ENCODE data around the gene MAP4K4. TPM values are rescaled to one million over a fixed set of nuclear protein-coding genes. Genes with fewer than 3 reads are reported as not detected.

MAP4K4 gene
- total RNA-seq, 1 donor from 2014 or later = 232 TPM

DNA sequence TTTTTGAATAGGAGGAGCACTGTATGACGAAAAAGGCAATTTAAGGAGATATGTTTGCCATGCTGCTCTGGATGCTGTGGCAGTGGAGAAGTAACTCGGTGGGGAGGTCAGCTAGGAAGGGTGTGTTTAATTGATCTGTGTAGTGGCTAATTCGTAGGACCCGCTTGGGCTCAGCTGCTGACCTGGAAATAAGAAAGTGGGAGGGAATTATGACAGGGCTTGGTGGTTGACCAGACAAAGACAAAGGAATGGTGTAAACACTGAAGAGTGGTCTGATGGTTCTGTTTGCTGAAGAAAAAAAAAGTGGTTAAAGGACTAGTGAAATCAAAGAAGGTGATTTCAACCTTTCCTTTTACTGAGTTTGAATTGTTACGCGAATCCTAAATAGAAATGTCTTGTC is 146.0 kb downstream of the MAP4K4 start:
- Mint-ChIP-seq H3K4me3 (no peak overlapping the region), H3K27me3 (no peaks in the 10 kb centered on the region), H3K27ac (peak overlapping the region; percentile 2), H3K9me3 (no peaks in the 10 kb centered on the region), H3K36me3 (ENCODE audit: low read depth) (peaks cover 96% of the 10 kb centered on the region), H3K4me1 (peaks cover 8% of the 10 kb centered on the region)
- intact Hi-C loops (cut with micrococcal nuclease) = loop anchor here (5.0 kb wide), 1 partner anchor 34 kb away; no protein-coding TSS in a partner anchor
- no peak for ATAC-seq (ENCODE audit: low read depth)
- ChIA-PET POLR2A (no interaction called here), CTCF (no interaction called here)
- no peak for TF ChIP-seq CTCF (IDR thresholded peaks at IDR 0.05)
- DNase-seq = no peak

DNA sequence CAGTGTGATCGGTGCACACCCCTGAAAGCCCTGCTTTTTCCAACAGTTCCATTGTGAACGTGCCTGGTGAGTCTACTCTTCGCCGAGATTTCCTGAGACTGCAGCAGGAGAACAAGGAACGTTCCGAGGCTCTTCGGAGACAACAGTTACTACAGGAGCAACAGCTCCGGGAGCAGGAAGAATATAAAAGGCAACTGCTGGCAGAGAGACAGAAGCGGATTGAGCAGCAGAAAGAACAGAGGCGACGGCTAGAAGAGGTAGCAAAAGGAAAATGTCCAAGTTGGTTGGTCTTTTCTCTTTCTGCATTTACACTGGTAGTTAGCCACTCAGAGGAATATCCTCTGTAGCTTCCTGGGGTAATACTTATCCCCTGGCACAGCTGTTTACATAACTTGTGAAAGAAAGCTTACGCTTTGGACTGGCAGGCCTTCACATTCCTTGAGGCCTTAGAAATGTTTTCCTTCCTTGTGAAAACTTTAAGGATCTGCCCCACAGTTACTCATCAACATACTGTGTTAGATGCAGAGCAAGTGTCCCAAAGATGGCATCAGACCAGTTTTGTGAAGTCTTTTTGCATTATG is 146.6 kb downstream of the MAP4K4 start:
- ChIA-PET POLR2A (no interaction called here), CTCF (interaction anchor here (1.1 kb wide), 1 partner anchor 425 kb away, joined by 3 read pairs; no protein-coding TSS in a partner anchor)
- intact Hi-C loops (cut with micrococcal nuclease) = loop anchor here (5.0 kb wide), 1 partner anchor 33 kb away; no protein-coding TSS in a partner anchor
- no peak for DNase-seq
- Mint-ChIP-seq H3K27me3 (no peaks in the 10 kb centered on the region), H3K36me3 (ENCODE audit: low read depth) (peaks cover 96% of the 10 kb centered on the region), H3K9me3 (no peaks in the 10 kb centered on the region), H3K27ac (no peak overlapping the region), H3K4me1 (peaks cover 8% of the 10 kb centered on the region), H3K4me3 (no peak overlapping the region)
- no peak for TF ChIP-seq CTCF (IDR thresholded peaks at IDR 0.05)
- ATAC-seq (ENCODE audit: low read depth) = no peak

DNA sequence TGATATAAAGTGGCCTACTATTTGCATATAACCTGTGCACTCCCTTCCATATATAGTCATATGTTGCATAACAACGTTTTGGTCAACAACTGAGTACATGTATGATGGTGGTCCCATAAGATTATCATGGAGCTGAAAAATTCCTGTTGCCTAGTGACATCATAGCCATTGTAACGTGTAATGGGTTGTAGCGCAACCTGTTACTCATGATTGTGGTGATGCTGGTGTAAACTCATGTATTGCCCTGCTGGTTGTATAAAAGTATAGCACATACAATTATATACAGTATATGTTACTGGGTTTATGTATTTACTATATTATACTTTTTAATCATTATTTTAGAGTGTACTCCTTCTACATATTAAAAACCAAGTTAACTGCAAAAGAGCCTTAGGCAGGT is 149.5 kb downstream of the MAP4K4 start:
- Mint-ChIP-seq H3K27ac (no peak overlapping the region), H3K27me3 (no peaks in the 10 kb centered on the region), H3K4me3 (no peak overlapping the region), H3K36me3 (ENCODE audit: low read depth) (peaks cover 93% of the 10 kb centered on the region), H3K4me1 (peaks cover 5% of the 10 kb centered on the region), H3K9me3 (no peaks in the 10 kb centered on the region)
- intact Hi-C loops (cut with micrococcal nuclease) = no loop called here
- ATAC-seq (ENCODE audit: low read depth) (no peak), DNase-seq (no peak)
- CTCF ChIA-PET = interaction anchor here (0.9 to 2.4 kb wide), 2 partner anchors 15 to 428 kb away, joined by 4 to 7 read pairs; no protein-coding TSS in a partner anchor
- no peak for TF ChIP-seq CTCF (IDR thresholded peaks at IDR 0.05)
- POLR2A ChIA-PET = no interaction called here

DNA sequence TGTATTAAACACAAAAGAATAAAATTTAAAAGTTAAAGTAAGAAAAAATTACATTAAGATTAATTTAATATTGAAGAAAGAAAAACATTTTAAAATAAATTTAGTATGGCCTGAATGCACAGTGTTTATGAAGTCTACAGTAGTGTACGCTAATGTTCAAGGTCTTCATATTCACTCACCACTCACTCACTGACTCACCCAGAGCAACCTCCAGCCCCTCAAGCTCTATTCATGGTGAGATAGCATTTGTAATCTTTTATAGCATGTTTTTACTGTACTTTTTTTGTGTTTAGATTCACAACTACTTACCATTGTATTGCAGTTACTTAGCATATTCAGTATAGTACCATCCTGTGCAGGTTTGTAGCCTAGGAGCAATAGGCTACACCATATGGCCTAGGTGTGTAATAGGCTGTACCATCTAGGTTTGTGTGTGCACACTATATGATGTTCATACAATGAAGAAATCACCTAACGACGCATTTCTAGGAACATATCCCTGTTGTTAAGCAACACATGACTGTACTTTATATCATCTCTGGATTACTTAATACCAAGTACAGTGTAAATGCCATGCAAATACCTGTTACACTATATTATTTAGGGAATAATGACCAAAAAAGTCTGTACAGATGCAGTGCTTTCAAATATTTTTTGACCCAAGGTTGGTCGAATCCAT is 150.3 kb downstream of the MAP4K4 start:
- intact Hi-C loops (cut with micrococcal nuclease) = no loop called here
- Mint-ChIP-seq H3K36me3 (ENCODE audit: low read depth) (peaks cover 92% of the 10 kb centered on the region), H3K4me1 (no peaks in the 10 kb centered on the region), H3K27me3 (no peaks in the 10 kb centered on the region), H3K9me3 (no peaks in the 10 kb centered on the region), H3K27ac (no peak overlapping the region), H3K4me3 (no peak overlapping the region)
- TF ChIP-seq CTCF (IDR thresholded peaks at IDR 0.05) = no peak
- ChIA-PET CTCF (interaction anchor here (2.4 kb wide), 1 partner anchor 428 kb away, joined by 7 read pairs; no protein-coding TSS in a partner anchor), POLR2A (no interaction called here)
- no peak for ATAC-seq (ENCODE audit: low read depth)
- no peak for DNase-seq

DNA sequence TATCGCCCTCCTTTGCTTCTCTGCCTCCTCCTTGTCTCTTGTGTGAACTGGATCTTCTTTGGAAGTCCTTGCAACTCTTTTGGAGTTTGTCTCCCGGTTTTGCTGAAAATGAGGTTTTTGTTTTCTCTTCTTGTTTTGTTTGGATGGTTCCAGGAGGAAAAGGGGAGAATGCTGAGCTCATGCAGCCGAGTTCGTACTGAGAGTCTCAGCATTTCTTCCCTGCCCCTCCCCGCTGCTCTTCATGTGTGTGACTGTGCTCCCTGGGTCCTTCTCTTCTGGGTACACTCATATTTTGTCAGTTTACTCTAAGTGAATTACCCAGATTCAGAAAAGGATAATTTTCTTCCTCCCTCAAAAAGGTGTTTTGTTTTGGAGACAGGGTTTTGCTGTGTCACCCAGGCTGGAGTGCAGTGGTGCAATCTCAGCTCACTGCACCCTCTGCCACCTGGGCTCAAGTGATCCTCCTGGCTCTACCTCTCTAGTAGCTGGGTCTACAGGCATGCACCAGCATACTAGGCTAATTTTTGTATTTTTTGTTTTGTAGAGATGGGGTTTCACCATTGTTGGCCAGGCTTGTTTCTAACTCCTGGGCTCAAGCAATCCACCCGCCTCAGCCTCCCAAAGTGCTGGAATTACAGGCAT is 151.4 kb downstream of the MAP4K4 start:
- Mint-ChIP-seq H3K9me3 (no peaks in the 10 kb centered on the region), H3K27ac (no peak overlapping the region), H3K4me3 (no peak overlapping the region), H3K36me3 (ENCODE audit: low read depth) (peaks cover 92% of the 10 kb centered on the region), H3K4me1 (no peaks in the 10 kb centered on the region), H3K27me3 (no peaks in the 10 kb centered on the region)
- no peak for DNase-seq
- ATAC-seq (ENCODE audit: low read depth) = no peak
- no peak for TF ChIP-seq CTCF (IDR thresholded peaks at IDR 0.05)
- ChIA-PET POLR2A (no interaction called here), CTCF (no interaction called here)
- intact Hi-C loops (cut with micrococcal nuclease) = no loop called here
